Gastroesophageal sphincter (tissue), 3 donors: ENCODE results near the gene PEX11A.

Experiments
- EP300 ChIP-seq: sonication (generic); formaldehyde crosslinking; IDR thresholded peaks from one replicate; pipeline ENCODE4 v1.6.1; 2017; ENCODE audit warnings: antibody characterized with exemption, mild to moderate bottlenecking
- POLR2A ChIP-seq, 2 donors: fragments of 450-650 bp; IDR thresholded peaks; one replicate each; pipeline ENCODE4 v1.6.1; 2017; ENCODE audit warnings: antibody characterized with exemption in 2 of 2, mild to moderate bottlenecking in 2 of 2, moderate library complexity in 1 of 2
- TF ChIP-seq, protein P1 (sequence below), 4 experiments: fragments of 200-600 bp in 2 of 4; fragments of 450-650 bp in 2 of 4; sonication (generic) in 1 of 4; IDR thresholded peaks; one replicate each; pipeline ENCODE4 v1.5.1; 2017 to 2019; ENCODE audit warnings: antibody characterized with exemption in 4 of 4, mild to moderate bottlenecking in 2 of 4, moderate library complexity in 2 of 4

DNA sequence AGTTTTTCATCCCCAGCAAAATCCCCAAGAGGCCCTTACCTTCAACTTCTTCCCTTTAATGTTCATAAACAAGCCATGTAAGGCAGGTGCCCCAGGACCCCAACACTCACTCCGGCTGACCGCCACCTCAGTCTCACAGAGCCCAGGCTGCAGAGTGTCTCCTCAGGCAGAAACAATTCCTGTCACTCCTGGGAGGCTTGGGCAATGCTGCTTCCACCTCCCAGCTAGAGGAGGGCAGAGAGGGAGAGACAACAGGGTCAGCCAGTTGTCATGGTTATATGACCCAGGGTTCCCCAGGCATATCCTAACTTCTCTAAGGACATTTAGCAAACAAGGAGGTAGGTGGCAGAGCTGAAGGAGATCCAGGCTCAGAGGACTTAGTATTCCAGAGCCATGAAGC lies 11.3 kb downstream of the PEX11A start, which contains the start of gene PLIN1:
- TF ChIP-seq, protein P1, sequence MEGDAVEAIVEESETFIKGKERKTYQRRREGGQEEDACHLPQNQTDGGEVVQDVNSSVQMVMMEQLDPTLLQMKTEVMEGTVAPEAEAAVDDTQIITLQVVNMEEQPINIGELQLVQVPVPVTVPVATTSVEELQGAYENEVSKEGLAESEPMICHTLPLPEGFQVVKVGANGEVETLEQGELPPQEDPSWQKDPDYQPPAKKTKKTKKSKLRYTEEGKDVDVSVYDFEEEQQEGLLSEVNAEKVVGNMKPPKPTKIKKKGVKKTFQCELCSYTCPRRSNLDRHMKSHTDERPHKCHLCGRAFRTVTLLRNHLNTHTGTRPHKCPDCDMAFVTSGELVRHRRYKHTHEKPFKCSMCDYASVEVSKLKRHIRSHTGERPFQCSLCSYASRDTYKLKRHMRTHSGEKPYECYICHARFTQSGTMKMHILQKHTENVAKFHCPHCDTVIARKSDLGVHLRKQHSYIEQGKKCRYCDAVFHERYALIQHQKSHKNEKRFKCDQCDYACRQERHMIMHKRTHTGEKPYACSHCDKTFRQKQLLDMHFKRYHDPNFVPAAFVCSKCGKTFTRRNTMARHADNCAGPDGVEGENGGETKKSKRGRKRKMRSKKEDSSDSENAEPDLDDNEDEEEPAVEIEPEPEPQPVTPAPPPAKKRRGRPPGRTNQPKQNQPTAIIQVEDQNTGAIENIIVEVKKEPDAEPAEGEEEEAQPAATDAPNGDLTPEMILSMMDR (IDR thresholded peaks at IDR 0.05) = no peak
- TF ChIP-seq EP300 (no peak), POLR2A (IDR thresholded peaks at IDR 0.05) (no peak)
